ENCODE measurements around the gene BTG4. TPM values are rescaled to one million over a fixed set of nuclear protein-coding genes. Genes with fewer than 3 reads are reported as not detected.

The BTG4 gene
- total and polyA plus RNA-seq, 2 donors (not counting 3 experiments of a cell fraction or from before 2014, with no cell fraction given): not detected

- Histone ChIP-seq H3K4me3 (replicated peaks in 1 of 3; ENCODE audit: insufficient read depth in 1 of 3, low read depth in 1 of 3, low read length in 3 of 3) (no peak overlapping the region), H3K27ac (ENCODE audit: insufficient read depth, low read depth, low read length) (no peak overlapping the region), H3K27me3 (ENCODE audit: control insufficient read depth in 2 of 2, insufficient read depth in 2 of 2, low read length in 2 of 2) (peaks cover 0 to 2% of the 10 kb centered on the region in 2 experiments), H3K36me3 (ENCODE audit: control insufficient read depth in 2 of 2, extremely low read depth in 1 of 2, insufficient read depth in 2 of 2, low read length in 2 of 2) (no peaks in the 10 kb centered on the region), H3K4me1 (ENCODE audit: control insufficient read depth, extremely low read depth, insufficient read depth, low read length) (no peaks in the 10 kb centered on the region), H4K20me1 (replicated peaks; ENCODE audit: control insufficient read depth, extremely low read depth, insufficient read depth, low read length) (no peaks in the 10 kb centered on the region), H3K9me3 (replicated peaks; ENCODE audit: control insufficient read depth, insufficient read depth, low read length) (no peaks in the 10 kb centered on the region), H3K9me1 (replicated peaks; ENCODE audit: control insufficient read depth, extremely low read depth, insufficient read depth, low read length) (no peaks in the 10 kb centered on the region), H2AFZ (ENCODE audit: low read depth, low read length) (no peak overlapping the region), H3K79me2 (ENCODE audit: control insufficient read depth, insufficient read depth, low read length) (no peaks in the 10 kb centered on the region), H3K9ac (replicated peaks; ENCODE audit: extremely low read depth, insufficient read depth, low read length) (no peak overlapping the region), H3K4me2 (ENCODE audit: insufficient read depth, low read length) (no peak overlapping the region)
- dilution Hi-C loops (cut with MboI; ENCODE audit: extremely low pct_ligation_motif_present, low sequenced_read_pairs) (no loop called here), intact Hi-C loops (cut with micrococcal nuclease) (no loop called here)
- ChIA-PET POLR2A (no interaction called here), CTCF (interaction anchor here (2.2 to 4.0 kb wide), 2 partner anchors 9 to 218 kb away, joined by 7 to 15 read pairs; no protein-coding TSS in a partner anchor)
- DNase-seq (ENCODE audit: low read depth, low spot score) (no peak), FAIRE-seq (no peak)
- no peak for TF ChIP-seq MYC (IDR thresholded peaks at IDR 0.05; ENCODE audit: low read depth, low read length)
- no peak for TF ChIP-seq CTCF (IDR thresholded peaks at IDR 0.05; ENCODE audit: extremely low read depth in 1 of 2, insufficient read depth in 1 of 2, low read depth in 1 of 2, low read length in 2 of 2)
- no peak for TF ChIP-seq POLR2AphosphoS5 (IDR thresholded peaks at IDR 0.05; ENCODE audit: insufficient read depth, low read depth, low read length)
- TF ChIP-seq POLR2A (IDR thresholded peaks at IDR 0.05; ENCODE audit: low read depth, low read length): no peak
- TF ChIP-seq FOS (IDR thresholded peaks at IDR 0.05; ENCODE audit: borderline replicate concordance, insufficient read depth, low read length): no peak
- TF ChIP-seq EZH2 (IDR thresholded peaks at IDR 0.05; ENCODE audit: borderline replicate concordance, low read depth, low read length, severe bottlenecking): no peak
- no peak for TF ChIP-seq MAX (IDR thresholded peaks at IDR 0.05; ENCODE audit: insufficient read depth, insufficient read length)
- no peak for TF ChIP-seq GATA2 (IDR thresholded peaks at IDR 0.05; ENCODE audit: insufficient read depth, insufficient read length, low read depth, low read length)
- no peak for TF ChIP-seq JUN (IDR thresholded peaks at IDR 0.05; ENCODE audit: borderline replicate concordance, insufficient read depth, insufficient read length, low read depth)
- no TSS peak for BruUV-seq (replicated peaks)
Observed at GRCh38 chr11:111559800-111560464, 47.7 kb upstream of the BTG4 start.
